ENCODE measurements around the gene LGALS3BP. TPM values are rescaled to one million over a fixed set of nuclear protein-coding genes. Genes with fewer than 3 reads are reported as not detected.

LGALS3BP gene
- total RNA-seq, 4 donors from 2014 or later, result 193 to 443 (median 390) TPM

DNA sequence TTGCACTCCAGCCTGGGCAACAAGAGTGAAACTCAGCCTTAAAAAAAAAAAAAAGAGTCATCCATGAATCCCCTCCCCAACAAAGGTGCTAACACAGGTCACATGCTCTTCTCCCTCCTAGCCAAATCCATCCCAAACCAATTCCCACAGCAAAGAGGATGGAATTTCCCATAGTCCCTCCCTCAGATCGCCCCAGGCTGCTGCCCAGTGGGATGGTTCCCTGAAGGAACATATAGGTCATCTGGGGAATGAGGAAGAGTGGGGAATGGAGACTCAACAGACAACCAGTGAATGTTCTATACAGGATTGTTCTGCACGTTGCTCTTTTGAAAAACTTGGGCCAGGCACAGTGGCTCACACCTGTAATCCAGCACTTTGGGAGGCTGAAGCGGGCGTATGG is 18.2 kb downstream of the LGALS3BP start:
- TF ChIP-seq, protein P1, sequence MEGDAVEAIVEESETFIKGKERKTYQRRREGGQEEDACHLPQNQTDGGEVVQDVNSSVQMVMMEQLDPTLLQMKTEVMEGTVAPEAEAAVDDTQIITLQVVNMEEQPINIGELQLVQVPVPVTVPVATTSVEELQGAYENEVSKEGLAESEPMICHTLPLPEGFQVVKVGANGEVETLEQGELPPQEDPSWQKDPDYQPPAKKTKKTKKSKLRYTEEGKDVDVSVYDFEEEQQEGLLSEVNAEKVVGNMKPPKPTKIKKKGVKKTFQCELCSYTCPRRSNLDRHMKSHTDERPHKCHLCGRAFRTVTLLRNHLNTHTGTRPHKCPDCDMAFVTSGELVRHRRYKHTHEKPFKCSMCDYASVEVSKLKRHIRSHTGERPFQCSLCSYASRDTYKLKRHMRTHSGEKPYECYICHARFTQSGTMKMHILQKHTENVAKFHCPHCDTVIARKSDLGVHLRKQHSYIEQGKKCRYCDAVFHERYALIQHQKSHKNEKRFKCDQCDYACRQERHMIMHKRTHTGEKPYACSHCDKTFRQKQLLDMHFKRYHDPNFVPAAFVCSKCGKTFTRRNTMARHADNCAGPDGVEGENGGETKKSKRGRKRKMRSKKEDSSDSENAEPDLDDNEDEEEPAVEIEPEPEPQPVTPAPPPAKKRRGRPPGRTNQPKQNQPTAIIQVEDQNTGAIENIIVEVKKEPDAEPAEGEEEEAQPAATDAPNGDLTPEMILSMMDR (IDR thresholded peaks at IDR 0.05), result no peak
- TF ChIP-seq POLR2A (IDR thresholded peaks at IDR 0.05), result no peak
- H3K4me1 ChIP-seq, result no peaks in the 10 kb centered on the region
- 89 to 95% methylated on average over 4 of the region's 4 CpGs for WGBS, 2 donors
- no peak overlapping the region for H3K4me3 ChIP-seq (replicated peaks in 1 of 3)
- H3K9me3 ChIP-seq, result no peaks in the 10 kb centered on the region
- no peak overlapping the region for H3K27ac ChIP-seq
- no peaks in the 10 kb centered on the region for H3K36me3 ChIP-seq
- intact Hi-C loops (cut with DNase I), result no loop called here
- no peak for DNase-seq
- H3K27me3 ChIP-seq, result no peaks in the 10 kb centered on the region

DNA sequence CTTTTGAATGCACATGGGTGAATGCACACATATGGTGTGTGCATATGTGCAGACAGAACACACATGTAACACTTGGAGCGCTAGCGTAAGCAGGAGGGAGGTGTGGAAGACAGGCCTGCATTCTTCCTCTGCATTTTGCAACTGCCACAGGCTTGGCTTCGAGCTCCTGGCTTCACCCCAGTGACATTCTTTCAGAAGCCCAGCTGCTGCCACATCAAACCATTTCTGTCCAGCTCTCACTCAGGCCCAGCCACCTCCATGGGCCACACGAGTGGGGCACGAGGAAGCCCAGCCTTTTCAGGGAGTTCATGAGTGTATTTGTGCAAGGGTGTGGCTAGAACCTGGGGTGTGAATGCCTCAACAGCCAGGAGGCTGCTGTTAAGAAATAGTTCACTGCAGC is 18.8 kb downstream of the LGALS3BP start:
- no peak for DNase-seq
- TF ChIP-seq, protein P1 (IDR thresholded peaks at IDR 0.05), result no peak
- TF ChIP-seq POLR2A (IDR thresholded peaks at IDR 0.05), result no peak
- no peak overlapping the region for H3K4me3 ChIP-seq (replicated peaks in 1 of 3)
- no peaks in the 10 kb centered on the region for H3K9me3 ChIP-seq
- no peaks in the 10 kb centered on the region for H3K4me1 ChIP-seq
- no peaks in the 10 kb centered on the region for H3K27me3 ChIP-seq
- no peaks in the 10 kb centered on the region for H3K36me3 ChIP-seq
- intact Hi-C loops (cut with DNase I), result no loop called here
- H3K27ac ChIP-seq, result no peak overlapping the region
- WGBS, 2 donors, result 78 to 89% methylated on average over 5 of the region's 5 CpGs

DNA sequence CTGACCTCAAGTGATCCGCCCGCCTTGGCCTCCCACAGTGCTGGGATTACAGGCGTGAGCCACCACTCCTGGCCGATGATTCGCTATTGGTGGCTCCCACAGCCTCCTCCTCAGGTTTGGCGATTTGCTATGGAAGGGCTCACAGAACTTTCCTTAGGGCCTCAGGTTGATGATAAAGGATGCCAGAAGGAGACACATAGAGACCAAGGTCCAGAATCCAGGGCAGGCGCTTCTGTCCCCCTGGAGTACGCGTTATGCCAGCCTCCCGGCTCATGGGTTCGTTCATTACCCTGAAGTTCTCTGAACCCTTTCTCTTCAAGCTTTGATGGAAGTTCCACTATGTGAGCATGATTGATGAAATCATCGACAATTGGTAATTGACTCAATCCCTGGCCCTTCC is 19.9 kb downstream of the LGALS3BP start:
- intact Hi-C loops (cut with DNase I), result no loop called here
- no peak for TF ChIP-seq POLR2A (IDR thresholded peaks at IDR 0.05)
- TF ChIP-seq, protein P1 (IDR thresholded peaks at IDR 0.05), result no peak
- no peaks in the 10 kb centered on the region for H3K36me3 ChIP-seq
- no peaks in the 10 kb centered on the region for H3K4me1 ChIP-seq
- DNase-seq, result no peak
- H3K27me3 ChIP-seq, result no peaks in the 10 kb centered on the region
- H3K9me3 ChIP-seq, result no peaks in the 10 kb centered on the region
- H3K4me3 ChIP-seq (replicated peaks in 1 of 3), result no peak overlapping the region
- H3K27ac ChIP-seq, result no peak overlapping the region
- 96 to 97% methylated on average over 12 of the region's 12 CpGs for WGBS, 2 donors

DNA sequence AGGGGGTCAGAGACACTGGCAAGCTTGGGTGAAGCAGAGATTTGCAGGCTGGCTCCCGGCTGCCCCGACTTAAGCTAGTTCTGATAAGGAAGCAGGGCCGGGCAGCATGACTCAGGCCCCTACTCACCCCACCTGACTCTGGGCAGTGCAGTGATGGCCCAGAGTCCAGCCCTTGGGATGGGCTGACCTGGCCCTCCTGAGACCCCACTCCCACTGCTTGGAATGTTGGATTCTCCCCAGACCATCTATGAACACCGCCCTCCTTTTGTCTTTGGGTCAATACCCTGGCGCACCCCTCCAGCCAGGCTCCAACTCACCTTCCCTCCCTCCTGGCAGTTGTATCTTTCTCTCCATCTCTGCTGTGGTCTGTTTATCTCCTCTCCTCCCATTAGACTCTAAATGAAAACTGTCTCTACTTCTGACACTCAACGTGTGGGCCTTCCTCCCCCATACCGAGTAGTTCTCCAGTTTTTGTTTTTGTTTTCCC is 21.0 kb downstream of the LGALS3BP start:
- TF ChIP-seq POLR2A (IDR thresholded peaks at IDR 0.05), result no peak
- TF ChIP-seq, protein P1 (IDR thresholded peaks at IDR 0.05), result no peak
- Histone ChIP-seq H3K9me3 (no peaks in the 10 kb centered on the region), H3K27ac (no peak overlapping the region), H3K27me3 (no peaks in the 10 kb centered on the region), H3K4me1 (no peaks in the 10 kb centered on the region), H3K36me3 (no peaks in the 10 kb centered on the region), H3K4me3 (replicated peaks in 1 of 3) (no peak overlapping the region)
- 86 to 90% methylated on average over 4 to 7 of the region's 7 CpGs for WGBS, 2 donors
- intact Hi-C loops (cut with DNase I), result no loop called here
- DNase-seq, result no peak

DNA sequence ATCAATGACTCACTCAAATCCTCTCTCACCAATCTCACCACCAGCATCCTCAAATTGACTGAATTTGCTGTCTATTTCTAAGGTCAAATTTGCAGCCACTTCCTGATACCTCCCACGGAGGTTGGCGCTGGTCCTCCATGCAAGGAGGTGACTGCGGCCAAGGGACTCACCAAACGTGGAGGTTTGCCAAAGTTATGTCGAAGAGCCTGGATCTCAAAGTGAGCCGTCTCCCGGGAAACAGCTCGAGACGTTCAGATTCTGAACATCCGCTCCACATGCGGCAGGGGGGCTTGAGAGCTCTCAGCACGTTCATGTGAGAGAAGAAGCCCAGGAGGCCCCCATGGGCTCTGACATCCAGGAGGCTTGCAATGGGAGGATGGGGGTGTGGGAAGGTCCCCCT is 22.6 kb downstream of the LGALS3BP start:
- Histone ChIP-seq H3K4me3 (replicated peaks in 1 of 3) (no peak overlapping the region), H3K27me3 (no peaks in the 10 kb centered on the region), H3K36me3 (no peaks in the 10 kb centered on the region), H3K27ac (no peak overlapping the region), H3K9me3 (no peaks in the 10 kb centered on the region), H3K4me1 (peaks cover 6 to 7% of the 10 kb centered on the region in 2 donors)
- WGBS, 2 donors, result 40 to 44% methylated on average over 9 to 12 of the region's 12 CpGs
- DNase-seq, result peak; percentile 57 to 63
- no peak for TF ChIP-seq POLR2A (IDR thresholded peaks at IDR 0.05)
- TF ChIP-seq, protein P1 (IDR thresholded peaks at IDR 0.05), result no peak
- intact Hi-C loops (cut with DNase I), result no loop called here
